MV-4-11 (cell line): Measurements from ENCODE around the gene ARHGAP33.
"Not testable (repeated sequence)": the region's sequence is repeated elsewhere in the genome, so short reads cannot be mapped to it uniquely, and the experiment has no call there.

Experiments used
- DNase-seq: peaks from one replicate; lab custom pipeline; 2025; lab: John Stamatoyannopoulos, UW

The ARHGAP33 gene

DNA sequence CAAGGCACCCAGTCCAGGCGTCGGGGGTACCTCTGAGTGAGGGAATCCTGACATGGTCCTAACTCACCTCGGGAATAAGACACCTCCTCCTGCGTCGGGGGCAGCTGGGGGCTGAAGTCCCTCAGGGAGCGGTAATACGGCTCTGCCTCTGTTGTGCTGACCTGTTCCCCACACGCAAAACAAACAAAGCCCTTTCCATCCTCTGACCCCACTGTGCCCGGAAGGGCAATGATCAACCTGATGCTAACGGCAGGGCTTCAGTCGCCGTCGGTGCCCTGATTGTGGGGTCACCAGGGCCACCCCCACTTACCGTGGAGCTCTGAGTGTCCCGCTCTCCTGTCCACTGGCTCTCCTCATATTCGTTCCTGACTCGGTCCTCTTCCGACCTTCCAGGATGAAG, 55.6 kb downstream of the ARHGAP33 start:
- DNase-seq: no peak

DNA sequence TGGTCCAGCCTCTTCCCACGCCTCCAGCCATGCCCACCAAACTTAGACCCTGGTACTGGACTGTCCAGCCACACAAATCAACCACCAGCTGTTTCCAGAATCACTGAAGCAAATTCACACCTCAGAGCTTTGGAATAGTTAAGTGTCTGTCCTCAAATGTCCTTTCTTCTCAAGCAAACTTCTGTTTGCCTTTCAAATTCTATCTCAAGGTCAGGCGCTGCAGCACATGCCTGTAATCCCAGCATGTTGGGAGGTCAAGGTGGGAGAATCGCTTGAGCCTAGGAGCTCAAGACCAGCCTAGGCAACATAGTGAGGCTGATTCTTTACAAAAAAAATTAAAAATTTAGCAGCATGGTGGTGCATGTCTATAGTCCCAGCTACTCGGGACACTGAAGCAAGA, 56.7 kb downstream of the ARHGAP33 start:
- no peak for DNase-seq

- DNase-seq: no peak
These were observed 58.6 kb downstream of the ARHGAP33 start for GRCh38 chr19:35833972-35834371.

DNA sequence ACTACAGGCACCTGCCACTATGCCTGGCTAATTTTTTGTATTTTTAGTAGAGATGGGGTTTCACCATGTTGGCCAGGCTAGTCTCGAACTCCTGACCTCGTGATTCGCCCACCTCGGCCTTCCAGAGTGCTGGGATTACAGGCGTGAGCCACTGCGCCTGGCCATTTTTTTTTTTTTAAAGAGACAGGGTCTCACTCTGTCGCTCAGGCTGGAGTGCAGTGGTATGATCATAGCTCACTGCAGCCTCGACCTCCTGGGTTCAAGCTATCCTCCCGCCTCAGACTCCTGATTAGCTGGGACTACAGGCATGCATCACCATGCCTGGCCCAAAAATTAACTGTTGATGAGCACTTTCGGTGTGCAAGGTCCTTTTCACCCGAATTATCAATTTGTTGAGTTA, 60.7 kb downstream of the ARHGAP33 start:
- DNase-seq: not testable (repeated sequence)
